GM23338 (cell line): ENCODE measurements around the gene DPF1. TPM values are rescaled to one million over a fixed set of nuclear protein-coding genes. Genes with fewer than 3 reads are reported as not detected.

Experiments
- ATAC-seq: fragments of 200-7000 bp; cut with Tn5 transposase; 3 replicates; pipeline ENCODE4 v1.9.1; 2020
- DNase-seq: peaks from one replicate; pipeline ENCODE4 v3.0.0-alpha.2; 2015; ENCODE audit warnings: low spot score
- H2AFZ ChIP-seq: fragments of 200-600 bp; sonication (generic); 2 replicates; pipeline ENCODE4 v1.8.0; 2016; ENCODE audit warnings: antibody characterized with exemption, mild to moderate bottlenecking, moderate library complexity
- H3F3A ChIP-seq: fragments of 200-600 bp; sonication (generic); replicated peaks from 2 replicates; pipeline ENCODE4 v1.8.0; 2017; ENCODE audit warnings: antibody characterized with exemption, mixed run types, low read depth
- H3K27ac ChIP-seq: fragments of 200-600 bp; sonication (generic); 2 replicates; pipeline ENCODE4 v1.6.1; 2016; ENCODE audit warnings: low read depth
- H3K27me3 ChIP-seq: fragments of 200-600 bp; sonication (generic); 2 replicates; pipeline ENCODE4 v1.8.0; 2016; ENCODE audit warnings: mild to moderate bottlenecking, mixed run types, moderate library complexity; ENCODE audit not compliant: insufficient read depth
- H3K36me3 ChIP-seq: fragments of 200-600 bp; sonication (generic); 2 replicates; pipeline ENCODE4 v1.8.0; 2016; ENCODE audit warnings: mild to moderate bottlenecking; ENCODE audit not compliant: insufficient read depth
- H3K4me1 ChIP-seq: fragments of 200-600 bp; sonication (generic); 2 replicates; pipeline ENCODE4 v1.8.0; 2016; ENCODE audit warnings: mild to moderate bottlenecking, moderate library complexity; ENCODE audit not compliant: insufficient read depth
- H3K4me2 ChIP-seq: fragments of 200-600 bp; sonication (generic); 2 replicates; pipeline ENCODE4 v1.7.1; 2017; ENCODE audit warnings: mixed run types
- H3K4me3 ChIP-seq: fragments of 200-600 bp; sonication (generic); 2 replicates; pipeline ENCODE4 v1.6.1; 2016; ENCODE audit warnings: mixed run types
- H3K79me2 ChIP-seq: fragments of 200-600 bp; sonication (generic); replicated peaks from 2 replicates; pipeline ENCODE4 v1.8.0; 2017; ENCODE audit warnings: mild to moderate bottlenecking; ENCODE audit not compliant: insufficient read depth
- H3K9me2 ChIP-seq: fragments of 200-600 bp; sonication (generic); 2 replicates; pipeline ENCODE4 v1.8.0; 2017; ENCODE audit not compliant: insufficient read depth
- H4K20me1 ChIP-seq: fragments of 200-600 bp; sonication (generic); replicated peaks from 2 replicates; pipeline ENCODE4 v1.8.0; 2017; ENCODE audit warnings: mild to moderate bottlenecking; ENCODE audit not compliant: insufficient read depth
- H3K27ac Mint-ChIP-seq: 2 replicates; pipeline ENCODE4 v1.8.0; 2020; ENCODE audit warnings: inconsistent platforms, mild to moderate bottlenecking, moderate library complexity, mixed read lengths
- H3K27me3 Mint-ChIP-seq: 3 replicates; pipeline ENCODE4 v1.8.0; 2022; ENCODE audit warnings: low read depth, mild to moderate bottlenecking, moderate library complexity, mixed read lengths, inconsistent platforms; ENCODE audit not compliant: insufficient read depth, poor library complexity
- H3K36me3 Mint-ChIP-seq: 3 replicates; pipeline ENCODE4 v1.8.0; 2021; ENCODE audit warnings: low read depth, mild to moderate bottlenecking, inconsistent platforms, moderate library complexity, mixed read lengths
- H3K4me1 Mint-ChIP-seq: 3 replicates; pipeline ENCODE4 v1.8.0; 2020; ENCODE audit warnings: mild to moderate bottlenecking, inconsistent platforms, mixed read lengths
- H3K4me3 Mint-ChIP-seq: 3 replicates; pipeline ENCODE4 v1.8.0; 2021; ENCODE audit warnings: moderate library complexity, mild to moderate bottlenecking, inconsistent platforms, mixed read lengths
- H3K9me3 Mint-ChIP-seq: 3 replicates; pipeline ENCODE4 v1.8.0; 2020; ENCODE audit warnings: moderate library complexity, mild to moderate bottlenecking, inconsistent platforms, mixed read lengths
- CREB1 ChIP-seq: fragments of 250-450 bp; sonication (Bioruptor Pico); IDR thresholded peaks from 2 replicates; pipeline ENCODE4 v1.5.0; 2020; ENCODE audit warnings: low read depth, mild to moderate bottlenecking, moderate library complexity
- CTCF ChIP-seq, 2 experiments: fragments of 200-600 bp in 1 of 2; sonication (generic) in 1 of 2; conservative IDR thresholded peaks; 2 replicates each; pipeline versions ENCODE4 v1.5.1 to v1.6.1; 2016 to 2017; ENCODE audit warnings: antibody characterized with exemption in 2 of 2, low read depth in 2 of 2, mild to moderate bottlenecking in 2 of 2, moderate library complexity in 1 of 2
- ETS1 ChIP-seq: IDR thresholded peaks from 2 replicates; pipeline ENCODE4 v1.6.1; 2016; ENCODE audit warnings: antibody characterized with exemption
- EZH2 ChIP-seq: fragments of 200-600 bp; sonication (generic); IDR thresholded peaks from one replicate; pipeline ENCODE4 v1.8.0; 2017; ENCODE audit warnings: antibody characterized with exemption, mild to moderate bottlenecking, low read depth; ENCODE audit not compliant: unreplicated experiment
- EZH2phosphoT487 ChIP-seq: fragments of 200-600 bp; sonication (generic); IDR thresholded peaks from one replicate; pipeline ENCODE4 v1.8.1; 2018; ENCODE audit warnings: antibody characterized with exemption; ENCODE audit not compliant: unreplicated experiment
- JUNB ChIP-seq: IDR thresholded peaks from one replicate; pipeline ENCODE4 v1.6.1; 2016; ENCODE audit warnings: antibody characterized with exemption; ENCODE audit not compliant: unreplicated experiment
- NANOG ChIP-seq: IDR thresholded peaks from 2 replicates; pipeline ENCODE4 v1.6.1; 2016; ENCODE audit warnings: antibody characterized with exemption, borderline replicate concordance
- POLR2AphosphoS5 ChIP-seq: IDR thresholded peaks from 2 replicates; pipeline ENCODE4 v1.6.1; 2016; ENCODE audit warnings: antibody characterized with exemption, low read depth
- REST ChIP-seq: IDR thresholded peaks from one replicate; pipeline ENCODE4 v1.6.1; 2018; ENCODE audit warnings: antibody characterized with exemption; ENCODE audit not compliant: unreplicated experiment
- STAT1 ChIP-seq: IDR thresholded peaks from one replicate; pipeline ENCODE4 v1.6.1; 2016; ENCODE audit warnings: antibody characterized with exemption; ENCODE audit not compliant: unreplicated experiment
- ZNF114 ChIP-seq: fragments of 250-450 bp; sonication (Bioruptor Pico); IDR thresholded peaks from 2 replicates; pipeline ENCODE4 v1.5.0; 2020; ENCODE audit warnings: mild to moderate bottlenecking, moderate library complexity
- ZNF331 ChIP-seq: fragments of 250-450 bp; sonication (Bioruptor Pico); IDR thresholded peaks from 2 replicates; pipeline ENCODE4 v1.5.0; 2020; ENCODE audit warnings: low read depth, mild to moderate bottlenecking, moderate library complexity
- ZNF462 ChIP-seq: fragments of 250-450 bp; sonication (Bioruptor Pico); IDR thresholded peaks from 2 replicates; pipeline ENCODE4 v1.5.0; 2020; ENCODE audit warnings: mild to moderate bottlenecking, moderate library complexity
- polyA plus RNA-seq: library from polyadenylated mRNA; unstranded; fragments of >200 nt; fragmentation: Nextera tagmentation; extraction: Ambion mirVana; gene quantifications from 2 replicates; pipeline ENCODE4 v1.2.1, GENCODE V29; 2016
- total RNA-seq: library from RNA; depleted of rRNA; stranded (reverse); fragments of >200 nt; shearing (Covaris generic); gene quantifications from 2 replicates; pipeline ENCODE4 v1.2.3, GENCODE V29; 2014

Gene DPF1
- total and polyA plus RNA-seq, 2 experiments from 2014 or later = 8.3 to 11.7 TPM

- Histone ChIP-seq H2AFZ (no peak overlapping the region), H3K4me3 (no peak overlapping the region), H3K4me2 (no peak overlapping the region), H3K9me2 (no peaks in the 10 kb centered on the region), H3K4me1 (peaks cover 9% of the 10 kb centered on the region; the same call in 1 of the 2 replicates), H3K36me3 (no peaks in the 10 kb centered on the region), H3F3A (peaks cover 20% of the 10 kb centered on the region), H3K27ac (0 out of 2 replicates have a peak overlapping the region, but pooled peaks have one; percentile 32), H4K20me1 (no peaks in the 10 kb centered on the region), H3K27me3 (no peaks in the 10 kb centered on the region), H3K79me2 (no peaks in the 10 kb centered on the region)
- H3K4me1 Mint-ChIP-seq = peaks cover 32% of the 10 kb centered on the region
- peaks cover 20% of the 10 kb centered on the region for H3K36me3 Mint-ChIP-seq
- H3K4me3 Mint-ChIP-seq = no peak overlapping the region
- no peaks in the 10 kb centered on the region; the same call in 2 of the 3 replicates for H3K9me3 Mint-ChIP-seq
- TF ChIP-seq ETS1 (no peak), REST (no peak), STAT1 (no peak), EZH2 (no peak), POLR2AphosphoS5 (no peak), ZNF462 (CRISPR knock-in tag) (no peak), EZH2phosphoT487 (no peak), CTCF (conservative IDR thresholded peaks at IDR 0.05; ENCODE audit: low read depth in 2 of 2) (no peak), CREB1 (no peak), ZNF114 (CRISPR knock-in tag) (no peak), ZNF331 (CRISPR knock-in tag) (no peak), JUNB (no peak), NANOG (no peak)
- H3K27me3 Mint-ChIP-seq = peaks cover 25% of the 10 kb centered on the region
- no peak overlapping the region for H3K27ac Mint-ChIP-seq
- DNase-seq (no peak), ATAC-seq (no peak)
These were observed 10.6 kb downstream of the DPF1 start for GRCh38 chr19:38213469-38213868.
